ENCODE data around the gene B4GALNT1. TPM values are rescaled to one million over a fixed set of nuclear protein-coding genes. Genes with fewer than 3 reads are reported as not detected.
"Not testable (repeated sequence)": the region's sequence is repeated elsewhere in the genome, so short reads cannot be mapped to it uniquely, and the experiment has no call there.

B4GALNT1 gene
- total RNA-seq, 3 donors from 2014 or later (not counting 1 experiment from before 2014, with no cell fraction given), result 0.38 to 0.59 (median 0.48) TPM

- H3K9me3 Mint-ChIP-seq, result no peaks in the 10 kb centered on the region
- ATAC-seq (no peak), DNase-seq (no peak)
- H3K27ac Mint-ChIP-seq, result no peak overlapping the region
- H3K9me3 ChIP-seq (ENCODE audit: control insufficient read depth, insufficient read depth, low read length), result no peaks in the 10 kb centered on the region
- no peaks in the 10 kb centered on the region for H3K36me3 ChIP-seq (ENCODE audit: control insufficient read depth, insufficient read depth, low read length)
- H3K27ac ChIP-seq (ENCODE audit: low read length), result no peak overlapping the region
- no peaks in the 10 kb centered on the region for H3K4me1 Mint-ChIP-seq
- H3K4me3 ChIP-seq (ENCODE audit: low read length), result no peak overlapping the region
- H3K4me1 ChIP-seq (ENCODE audit: control insufficient read depth, insufficient read depth, low read length), result no peaks in the 10 kb centered on the region
- intact Hi-C loops (cut with micrococcal nuclease), result no loop called here
- H3K27me3 Mint-ChIP-seq (ENCODE audit: low read depth in 2 of 2), result peaks cover 0 to 5% of the 10 kb centered on the region in 2 donors
- TF ChIP-seq, protein P1, sequence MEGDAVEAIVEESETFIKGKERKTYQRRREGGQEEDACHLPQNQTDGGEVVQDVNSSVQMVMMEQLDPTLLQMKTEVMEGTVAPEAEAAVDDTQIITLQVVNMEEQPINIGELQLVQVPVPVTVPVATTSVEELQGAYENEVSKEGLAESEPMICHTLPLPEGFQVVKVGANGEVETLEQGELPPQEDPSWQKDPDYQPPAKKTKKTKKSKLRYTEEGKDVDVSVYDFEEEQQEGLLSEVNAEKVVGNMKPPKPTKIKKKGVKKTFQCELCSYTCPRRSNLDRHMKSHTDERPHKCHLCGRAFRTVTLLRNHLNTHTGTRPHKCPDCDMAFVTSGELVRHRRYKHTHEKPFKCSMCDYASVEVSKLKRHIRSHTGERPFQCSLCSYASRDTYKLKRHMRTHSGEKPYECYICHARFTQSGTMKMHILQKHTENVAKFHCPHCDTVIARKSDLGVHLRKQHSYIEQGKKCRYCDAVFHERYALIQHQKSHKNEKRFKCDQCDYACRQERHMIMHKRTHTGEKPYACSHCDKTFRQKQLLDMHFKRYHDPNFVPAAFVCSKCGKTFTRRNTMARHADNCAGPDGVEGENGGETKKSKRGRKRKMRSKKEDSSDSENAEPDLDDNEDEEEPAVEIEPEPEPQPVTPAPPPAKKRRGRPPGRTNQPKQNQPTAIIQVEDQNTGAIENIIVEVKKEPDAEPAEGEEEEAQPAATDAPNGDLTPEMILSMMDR (IDR thresholded peaks at IDR 0.05), result no peak
- H3K36me3 Mint-ChIP-seq, result no peaks in the 10 kb centered on the region
- 75% methylated on average over 5 of the region's 6 CpGs for WGBS (ENCODE audit: insufficient coverage)
- no peaks in the 10 kb centered on the region for H3K27me3 ChIP-seq (ENCODE audit: control insufficient read depth, insufficient read depth, low read length)
- no peak overlapping the region for H3K4me3 Mint-ChIP-seq
Measured at GRCh38 chr12:57672801-57673200, 39.8 kb upstream of the B4GALNT1 start.

GRCh38 chr12:57671811-57672210, 38.8 kb upstream of the B4GALNT1 start:
- H3K36me3 ChIP-seq (ENCODE audit: control insufficient read depth, insufficient read depth, low read length); H3K27ac Mint-ChIP-seq; intact Hi-C loops (cut with micrococcal nuclease); H3K27ac ChIP-seq (ENCODE audit: low read length); H3K4me1 Mint-ChIP-seq; H3K4me3 Mint-ChIP-seq; DNase-seq; H3K9me3 Mint-ChIP-seq; H3K9me3 ChIP-seq (ENCODE audit: control insufficient read depth, insufficient read depth, low read length); H3K27me3 ChIP-seq (ENCODE audit: control insufficient read depth, insufficient read depth, low read length); H3K4me1 ChIP-seq (ENCODE audit: control insufficient read depth, insufficient read depth, low read length); H3K36me3 Mint-ChIP-seq; H3K4me3 ChIP-seq (ENCODE audit: low read length); ATAC-seq; H3K27me3 Mint-ChIP-seq (ENCODE audit: low read depth in 2 of 2): not testable (repeated sequence)
- WGBS (ENCODE audit: insufficient coverage), result 84% methylated on average over 3 of the region's 3 CpGs

DNA sequence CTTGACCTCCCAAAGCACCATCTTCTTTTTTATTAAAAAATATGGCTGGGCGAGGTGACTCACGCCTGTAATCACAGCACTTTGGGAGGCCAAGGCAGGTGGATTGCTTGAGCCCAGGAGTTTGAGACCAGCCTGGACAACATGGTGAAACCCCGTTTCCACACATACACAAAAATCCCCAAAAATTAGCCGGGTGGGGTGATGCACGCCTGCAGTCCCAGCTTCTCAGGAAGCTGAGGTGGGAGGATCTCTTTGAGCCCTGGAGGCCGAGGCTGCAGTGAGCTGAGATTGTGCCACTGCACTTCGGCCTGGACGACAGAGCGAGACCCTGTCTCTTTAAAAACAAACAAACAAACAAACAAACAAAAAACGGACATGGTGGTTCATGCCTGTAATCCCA, 36.7 kb upstream of the B4GALNT1 start:
- H3K36me3 ChIP-seq (ENCODE audit: control insufficient read depth, insufficient read depth, low read length); H3K4me1 ChIP-seq (ENCODE audit: control insufficient read depth, insufficient read depth, low read length); intact Hi-C loops (cut with micrococcal nuclease); DNase-seq; H3K4me1 Mint-ChIP-seq; H3K4me3 Mint-ChIP-seq; H3K9me3 Mint-ChIP-seq; H3K4me3 ChIP-seq (ENCODE audit: low read length); H3K27me3 ChIP-seq (ENCODE audit: control insufficient read depth, insufficient read depth, low read length); H3K27ac Mint-ChIP-seq; H3K36me3 Mint-ChIP-seq; H3K27me3 Mint-ChIP-seq (ENCODE audit: low read depth in 2 of 2); H3K9me3 ChIP-seq (ENCODE audit: control insufficient read depth, insufficient read depth, low read length); ATAC-seq; H3K27ac ChIP-seq (ENCODE audit: low read length): not testable (repeated sequence)
- whole genome bisulfite sequencing (ENCODE audit: insufficient coverage), result 96% methylated on average over 10 of the region's 10 CpGs

- Histone ChIP-seq H3K4me3 (ENCODE audit: low read length) (no peak overlapping the region), H3K9me3 (ENCODE audit: control insufficient read depth, insufficient read depth, low read length) (no peaks in the 10 kb centered on the region), H3K27me3 (ENCODE audit: control insufficient read depth, insufficient read depth, low read length) (no peaks in the 10 kb centered on the region), H3K36me3 (ENCODE audit: control insufficient read depth, insufficient read depth, low read length) (no peaks in the 10 kb centered on the region), H3K4me1 (ENCODE audit: control insufficient read depth, insufficient read depth, low read length) (no peaks in the 10 kb centered on the region), H3K27ac (ENCODE audit: low read length) (no peak overlapping the region)
- no peak for DNase-seq
- no peaks in the 10 kb centered on the region for H3K36me3 Mint-ChIP-seq
- no peak for ATAC-seq
- TF ChIP-seq, protein P1 (IDR thresholded peaks at IDR 0.05), result no peak
- 85% methylated on average over 5 of the region's 5 CpGs for WGBS (ENCODE audit: insufficient coverage)
- no peaks in the 10 kb centered on the region for H3K9me3 Mint-ChIP-seq
- H3K4me1 Mint-ChIP-seq, result no peaks in the 10 kb centered on the region
- no peak overlapping the region for H3K27ac Mint-ChIP-seq
- no peak overlapping the region for H3K4me3 Mint-ChIP-seq
- H3K27me3 Mint-ChIP-seq (ENCODE audit: low read depth in 2 of 2), result peaks cover 0 to 5% of the 10 kb centered on the region in 2 donors
- intact Hi-C loops (cut with micrococcal nuclease), result no loop called here
Measured at GRCh38 chr12:57666897-57667296, 33.9 kb upstream of the B4GALNT1 start.

GRCh38 chr12:57665066-57665820, 32.2 kb upstream of the B4GALNT1 start:
- H3K27me3 ChIP-seq (ENCODE audit: control insufficient read depth, insufficient read depth, low read length); H3K36me3 ChIP-seq (ENCODE audit: control insufficient read depth, insufficient read depth, low read length); H3K4me1 ChIP-seq (ENCODE audit: control insufficient read depth, insufficient read depth, low read length); intact Hi-C loops (cut with micrococcal nuclease); ATAC-seq; H3K27ac Mint-ChIP-seq; H3K4me3 Mint-ChIP-seq; H3K36me3 Mint-ChIP-seq; DNase-seq; H3K9me3 ChIP-seq (ENCODE audit: control insufficient read depth, insufficient read depth, low read length); H3K4me3 ChIP-seq (ENCODE audit: low read length); H3K27ac ChIP-seq (ENCODE audit: low read length); H3K4me1 Mint-ChIP-seq; H3K9me3 Mint-ChIP-seq; H3K27me3 Mint-ChIP-seq (ENCODE audit: low read depth in 2 of 2): not testable (repeated sequence)
- WGBS (ENCODE audit: insufficient coverage), result 87% methylated on average over 34 of the region's 34 CpGs
